Lung (tissue), 12 donors: ENCODE measurements around the gene KRT34. TPM values are rescaled to one million over a fixed set of nuclear protein-coding genes. Genes with fewer than 3 reads are reported as not detected.

Source experiments
- ATAC-seq: fragments of 200-7000 bp; cut with Tn5 transposase; one replicate; pipeline ENCODE4 v1.9.1; 2020; ENCODE audit warnings: moderate number of reproducible peaks; ENCODE audit not compliant: insufficient read depth, low FRiP score
- DNase-seq, 3 donors: peaks; one replicate each; pipeline ENCODE4 v3.0.0-alpha.2; 2013 to 2017
- H3K27ac ChIP-seq, 2 donors: one replicate each; pipeline ENCODE4 v1.5.1; 2013; ENCODE audit warnings: mild to moderate bottlenecking in 2 of 2, moderate library complexity in 2 of 2, control low read depth in 1 of 2, inconsistent platforms in 1 of 2, low read depth in 1 of 2, low read length in 1 of 2
- H3K27me3 ChIP-seq, 3 donors: one replicate each; pipeline ENCODE4 v1.5.1; 2013; ENCODE audit warnings: low read length in 2 of 3; ENCODE audit not compliant: control insufficient read depth in 3 of 3, insufficient read depth in 3 of 3
- H3K36me3 ChIP-seq, 4 donors: one replicate each; pipeline ENCODE4 v1.5.1; 2013; ENCODE audit warnings: low read length in 4 of 4, mild to moderate bottlenecking in 1 of 4, moderate library complexity in 1 of 4; ENCODE audit not compliant: control insufficient read depth in 4 of 4, insufficient read depth in 4 of 4
- H3K4me1 ChIP-seq, 5 donors: one replicate each; pipeline ENCODE4 v1.5.1; 2013; ENCODE audit warnings: low read length in 5 of 5, mild to moderate bottlenecking in 2 of 5, moderate library complexity in 1 of 5; ENCODE audit not compliant: control insufficient read depth in 5 of 5, insufficient read depth in 5 of 5
- H3K4me3 ChIP-seq: one replicate; pipeline ENCODE4 v1.5.1; 2013; ENCODE audit warnings: mild to moderate bottlenecking, control low read depth, moderate library complexity
- H3K9ac ChIP-seq, 2 donors: one replicate each; pipeline ENCODE4 v1.5.1; 2013; ENCODE audit warnings: low read length in 2 of 2, control low read depth in 1 of 2; ENCODE audit not compliant: insufficient read depth in 1 of 2
- H3K9me3 ChIP-seq, 4 donors: one replicate each; pipeline ENCODE4 v1.5.1; 2013; ENCODE audit warnings: low read length in 3 of 4, mild to moderate bottlenecking in 1 of 4, moderate library complexity in 1 of 4; ENCODE audit not compliant: control insufficient read depth in 4 of 4, insufficient read depth in 3 of 4
- CTCF ChIP-seq: IDR thresholded peaks from 2 replicates; pipeline ENCODE4 v1.5.1; 2012; ENCODE audit warnings: mild to moderate bottlenecking; ENCODE audit errors: control extremely low read depth, extremely low read depth
- WGBS, 2 donors: extraction: QIAGEN DNeasy Blood & Tissue Kit; methylation state at CpG; one replicate each; pipeline ENCODE4 v1.1.7; 2013; 5-methylcytosine and 5-hydroxymethylcytosine counted together
- polyA plus RNA-seq, 2 donors: library from polyadenylated mRNA; stranded (reverse); fragments of 200-250 nt; gene quantifications; one replicate each; pipeline ENCODE4 v1.2.1, GENCODE V29; 2013
- total RNA-seq, 2 donors: library from RNA; depleted of rRNA in 1 of 2; stranded (reverse); fragments of >200 nt in 1 of 2; gene quantifications; one replicate each; pipeline ENCODE4 v1.2.1, GENCODE V29; 2014 to 2021
- donor health status: control.
- donor health status: control.
- donor health status: Bipolar disorder and iron deficiency.
- donor health status: healthy.
- donor health status: DM: yes; HTN: yes; CAD: no.

The KRT34 gene
- total and polyA plus RNA-seq, 4 donors, result not detected

- Histone ChIP-seq H3K4me1 (no peaks in the 10 kb centered on the region), H3K36me3 (no peaks in the 10 kb centered on the region), H3K9ac (no peak overlapping the region), H3K27ac (no peak overlapping the region), H3K4me3 (no peak overlapping the region), H3K27me3 (no peaks in the 10 kb centered on the region), H3K9me3 (peaks cover 0 to 1% (median 0%) of the 10 kb centered on the region in 4 donors)
- WGBS, 2 donors, result 96% methylated on average over 20 of the region's 20 CpGs
- ATAC-seq (no peak), DNase-seq (no peak)
- TF ChIP-seq CTCF, result no peak
Measured at GRCh38 chr17:41411072-41411840, 29.1 kb upstream of the KRT34 start.

GRCh38 chr17:41407226-41407625 is 25.1 kb upstream of the KRT34 start:
- DNase-seq (no peak), ATAC-seq (no peak)
- no peak for TF ChIP-seq CTCF

GRCh38 chr17:41406205-41406604 is 24.1 kb upstream of the KRT34 start:
- no peaks in the 10 kb centered on the region for H3K4me1 ChIP-seq
- no peaks in the 10 kb centered on the region for H3K9me3 ChIP-seq
- 60 to 65% methylated on average over 5 of the region's 5 CpGs for WGBS, 2 donors
- H3K27ac ChIP-seq, result no peak overlapping the region
- no peaks in the 10 kb centered on the region for H3K36me3 ChIP-seq
- no peaks in the 10 kb centered on the region for H3K27me3 ChIP-seq
- H3K9ac ChIP-seq, result no peak overlapping the region
- no peak for ATAC-seq
- H3K4me3 ChIP-seq, result no peak overlapping the region
- TF ChIP-seq CTCF, result no peak
- DNase-seq, result no peak

More at GRCh38 chr17:41407226-41407625, 25.1 kb upstream of the KRT34 start:
- Histone ChIP-seq H3K4me3 (no peak overlapping the region), H3K36me3 (no peaks in the 10 kb centered on the region), H3K4me1 (no peaks in the 10 kb centered on the region), H3K27me3 (no peaks in the 10 kb centered on the region), H3K27ac (no peak overlapping the region), H3K9ac (no peak overlapping the region), H3K9me3 (no peaks in the 10 kb centered on the region)
- 94 to 96% methylated on average over 10 of the region's 10 CpGs for WGBS, 2 donors
